ENCODE measurements around the gene AUTS2. TPM values are rescaled to one million over a fixed set of nuclear protein-coding genes. Genes with fewer than 3 reads are reported as not detected.

The AUTS2 gene
- total and polyA plus RNA-seq, 2 experiments from 2014 or later = 32.0 to 91.0 TPM

- no peaks in the 10 kb centered on the region for H3K4me1 ChIP-seq (ENCODE audit: insufficient read depth)
- no peak overlapping the region for H3K4me3 Mint-ChIP-seq
- DNase-seq (ENCODE audit: low spot score) (no peak), ATAC-seq (no peak)
- no peaks in the 10 kb centered on the region for H3K79me2 ChIP-seq (replicated peaks; ENCODE audit: insufficient read depth)
- no peaks in the 10 kb centered on the region for H3F3A ChIP-seq (replicated peaks; ENCODE audit: low read depth)
- H3K27ac Mint-ChIP-seq = no peak overlapping the region
- no peak overlapping the region for H2AFZ ChIP-seq
- no peaks in the 10 kb centered on the region for H3K36me3 Mint-ChIP-seq (ENCODE audit: low read depth)
- TF ChIP-seq, protein P1, sequence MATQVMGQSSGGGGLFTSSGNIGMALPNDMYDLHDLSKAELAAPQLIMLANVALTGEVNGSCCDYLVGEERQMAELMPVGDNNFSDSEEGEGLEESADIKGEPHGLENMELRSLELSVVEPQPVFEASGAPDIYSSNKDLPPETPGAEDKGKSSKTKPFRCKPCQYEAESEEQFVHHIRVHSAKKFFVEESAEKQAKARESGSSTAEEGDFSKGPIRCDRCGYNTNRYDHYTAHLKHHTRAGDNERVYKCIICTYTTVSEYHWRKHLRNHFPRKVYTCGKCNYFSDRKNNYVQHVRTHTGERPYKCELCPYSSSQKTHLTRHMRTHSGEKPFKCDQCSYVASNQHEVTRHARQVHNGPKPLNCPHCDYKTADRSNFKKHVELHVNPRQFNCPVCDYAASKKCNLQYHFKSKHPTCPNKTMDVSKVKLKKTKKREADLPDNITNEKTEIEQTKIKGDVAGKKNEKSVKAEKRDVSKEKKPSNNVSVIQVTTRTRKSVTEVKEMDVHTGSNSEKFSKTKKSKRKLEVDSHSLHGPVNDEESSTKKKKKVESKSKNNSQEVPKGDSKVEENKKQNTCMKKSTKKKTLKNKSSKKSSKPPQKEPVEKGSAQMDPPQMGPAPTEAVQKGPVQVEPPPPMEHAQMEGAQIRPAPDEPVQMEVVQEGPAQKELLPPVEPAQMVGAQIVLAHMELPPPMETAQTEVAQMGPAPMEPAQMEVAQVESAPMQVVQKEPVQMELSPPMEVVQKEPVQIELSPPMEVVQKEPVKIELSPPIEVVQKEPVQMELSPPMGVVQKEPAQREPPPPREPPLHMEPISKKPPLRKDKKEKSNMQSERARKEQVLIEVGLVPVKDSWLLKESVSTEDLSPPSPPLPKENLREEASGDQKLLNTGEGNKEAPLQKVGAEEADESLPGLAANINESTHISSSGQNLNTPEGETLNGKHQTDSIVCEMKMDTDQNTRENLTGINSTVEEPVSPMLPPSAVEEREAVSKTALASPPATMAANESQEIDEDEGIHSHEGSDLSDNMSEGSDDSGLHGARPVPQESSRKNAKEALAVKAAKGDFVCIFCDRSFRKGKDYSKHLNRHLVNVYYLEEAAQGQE (IDR thresholded peaks at IDR 0.05; ENCODE audit: unreplicated experiment) = no peak
- TF ChIP-seq ZNF331 (CRISPR knock-in tag; IDR thresholded peaks at IDR 0.05; ENCODE audit: low read depth) (no peak), STAT1 (IDR thresholded peaks at IDR 0.05; ENCODE audit: unreplicated experiment) (no peak), CREB1 (CRISPR knock-in tag; IDR thresholded peaks at IDR 0.05; ENCODE audit: low read depth) (no peak), JUNB (IDR thresholded peaks at IDR 0.05; ENCODE audit: unreplicated experiment) (no peak), CTCF (conservative IDR thresholded peaks at IDR 0.05; ENCODE audit: low read depth in 2 of 2) (no peak), NANOG (IDR thresholded peaks at IDR 0.05; ENCODE audit: borderline replicate concordance) (no peak), POLR2AphosphoS5 (IDR thresholded peaks at IDR 0.05; ENCODE audit: low read depth) (no peak), ETS1 (IDR thresholded peaks at IDR 0.05) (no peak)
- no peaks in the 10 kb centered on the region for H3K27me3 ChIP-seq (ENCODE audit: insufficient read depth)
- peaks cover 2% of the 10 kb centered on the region for H3K27me3 Mint-ChIP-seq (ENCODE audit: insufficient read depth, low read depth, poor library complexity)
- H3K27ac ChIP-seq (ENCODE audit: low read depth) = no peak overlapping the region
- no peak overlapping the region for H3K4me3 ChIP-seq
- no peak overlapping the region for H3K4me2 ChIP-seq
- H3K4me1 Mint-ChIP-seq = peaks cover 4% of the 10 kb centered on the region; the same call in 1 of the 3 replicates
- H3K36me3 ChIP-seq (ENCODE audit: insufficient read depth) = no peaks in the 10 kb centered on the region
- H3K9me3 Mint-ChIP-seq = no peaks in the 10 kb centered on the region
- H3K9me2 ChIP-seq (ENCODE audit: insufficient read depth) = no peaks in the 10 kb centered on the region
- H4K20me1 ChIP-seq (replicated peaks; ENCODE audit: insufficient read depth) = no peaks in the 10 kb centered on the region
These were observed 659.6 kb downstream of the AUTS2 start for GRCh38 chr7:70257921-70258320.

DNA sequence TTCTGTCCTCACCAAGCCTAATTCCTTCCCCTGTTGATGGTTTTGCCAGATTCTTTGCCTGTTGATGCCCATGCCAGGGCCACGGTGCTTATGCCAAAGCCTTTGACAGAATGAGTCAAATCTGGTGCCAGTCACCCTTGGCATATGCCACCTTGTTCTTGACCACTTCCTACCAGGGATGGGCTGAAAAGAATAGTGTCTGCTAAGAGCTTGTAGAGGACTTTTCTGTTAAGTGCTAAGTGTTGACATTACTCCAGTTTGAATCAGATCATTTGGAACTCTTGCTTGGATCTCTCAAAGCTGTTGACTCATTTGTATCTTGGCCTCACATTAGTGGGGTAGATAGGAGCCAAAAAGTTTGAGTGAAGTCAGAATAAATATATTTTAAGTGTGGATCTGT lies 661.2 kb downstream of the AUTS2 start:
- Mint-ChIP-seq H3K9me3 (no peaks in the 10 kb centered on the region), H3K4me1 (peaks cover under 1% of the 10 kb centered on the region; the same call in 1 of the 3 replicates), H3K4me3 (no peak overlapping the region), H3K27ac (no peak overlapping the region), H3K36me3 (ENCODE audit: low read depth) (no peaks in the 10 kb centered on the region), H3K27me3 (ENCODE audit: insufficient read depth, low read depth, poor library complexity) (peaks cover 3% of the 10 kb centered on the region)
- Histone ChIP-seq H3K4me3 (no peak overlapping the region), H2AFZ (no peak overlapping the region), H4K20me1 (replicated peaks; ENCODE audit: insufficient read depth) (no peaks in the 10 kb centered on the region; the same call in 1 of the 2 replicates), H3K27ac (ENCODE audit: low read depth) (no peak overlapping the region), H3K9me2 (ENCODE audit: insufficient read depth) (no peaks in the 10 kb centered on the region), H3K36me3 (ENCODE audit: insufficient read depth) (no peaks in the 10 kb centered on the region), H3K27me3 (ENCODE audit: insufficient read depth) (no peaks in the 10 kb centered on the region), H3K4me1 (ENCODE audit: insufficient read depth) (no peaks in the 10 kb centered on the region), H3K4me2 (no peak overlapping the region), H3F3A (replicated peaks; ENCODE audit: low read depth) (no peaks in the 10 kb centered on the region), H3K79me2 (replicated peaks; ENCODE audit: insufficient read depth) (no peaks in the 10 kb centered on the region)
- ATAC-seq (no peak), DNase-seq (ENCODE audit: low spot score) (no peak)
- TF ChIP-seq JUNB (IDR thresholded peaks at IDR 0.05; ENCODE audit: unreplicated experiment) = no peak
- TF ChIP-seq, protein P1 (IDR thresholded peaks at IDR 0.05; ENCODE audit: unreplicated experiment) = no peak
- TF ChIP-seq STAT1 (IDR thresholded peaks at IDR 0.05; ENCODE audit: unreplicated experiment) = no peak
- no peak for TF ChIP-seq ETS1 (IDR thresholded peaks at IDR 0.05)
- TF ChIP-seq NANOG (IDR thresholded peaks at IDR 0.05; ENCODE audit: borderline replicate concordance) = no peak
- TF ChIP-seq CREB1 (CRISPR knock-in tag; IDR thresholded peaks at IDR 0.05; ENCODE audit: low read depth) = no peak
- TF ChIP-seq EZH2 (IDR thresholded peaks at IDR 0.05; ENCODE audit: low read depth, unreplicated experiment) = no peak

Data from GM23338 (cell line).